IPS-NIHi7 (cell line): ENCODE results near the gene ADGRE2.
"Not testable (repeated sequence)": the region's sequence is repeated elsewhere in the genome, so short reads cannot be mapped to it uniquely, and the experiment has no call there.

Experiments
- DNase-seq: peaks from one replicate; pipeline ENCODE4 v3.0.0; 2012; ENCODE audit warnings: mixed read lengths; ENCODE audit errors: extremely low spot score

The ADGRE2 gene

DNA sequence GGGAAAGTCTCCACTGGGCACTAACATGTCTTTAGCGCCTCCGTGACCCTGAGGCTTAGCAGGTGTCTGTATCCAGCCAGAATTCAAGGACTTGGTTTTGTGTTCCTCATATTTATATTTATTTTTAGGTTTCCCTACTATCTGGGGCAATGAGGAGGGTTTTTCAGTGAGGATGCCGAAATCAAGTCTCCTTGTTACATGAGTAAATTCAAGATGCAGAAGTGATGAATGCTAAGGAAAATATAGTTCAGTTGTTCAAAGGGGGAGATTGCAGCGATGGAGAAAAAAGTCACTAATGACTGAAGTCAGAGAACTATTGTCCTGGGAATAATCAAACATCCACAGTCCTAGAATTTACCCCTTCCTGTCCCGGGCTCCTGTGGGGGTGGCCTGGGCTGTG lies 791 bp upstream of the ADGRE2 start:
- DNase-seq: no peak

DNA sequence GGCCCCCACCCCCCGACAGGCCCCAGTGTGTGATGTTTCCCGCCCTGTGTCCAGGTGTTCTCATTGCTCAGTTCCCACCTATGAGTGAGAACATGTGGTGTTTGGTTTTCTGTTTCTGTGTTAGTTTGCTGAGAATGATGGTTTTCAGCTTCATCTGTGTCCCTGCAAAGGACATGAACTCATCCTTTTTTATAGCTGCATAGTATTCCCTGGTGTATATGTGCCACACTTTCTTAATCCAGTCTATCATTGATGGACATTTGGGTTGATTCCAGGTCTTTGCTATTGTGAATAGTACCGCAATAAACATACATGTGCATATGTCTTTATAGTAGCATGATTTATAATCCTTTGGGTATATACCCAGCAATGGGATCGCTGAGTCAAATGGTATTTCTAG lies 715 bp downstream of the ADGRE2 start:
- DNase-seq: not testable (repeated sequence)

DNA sequence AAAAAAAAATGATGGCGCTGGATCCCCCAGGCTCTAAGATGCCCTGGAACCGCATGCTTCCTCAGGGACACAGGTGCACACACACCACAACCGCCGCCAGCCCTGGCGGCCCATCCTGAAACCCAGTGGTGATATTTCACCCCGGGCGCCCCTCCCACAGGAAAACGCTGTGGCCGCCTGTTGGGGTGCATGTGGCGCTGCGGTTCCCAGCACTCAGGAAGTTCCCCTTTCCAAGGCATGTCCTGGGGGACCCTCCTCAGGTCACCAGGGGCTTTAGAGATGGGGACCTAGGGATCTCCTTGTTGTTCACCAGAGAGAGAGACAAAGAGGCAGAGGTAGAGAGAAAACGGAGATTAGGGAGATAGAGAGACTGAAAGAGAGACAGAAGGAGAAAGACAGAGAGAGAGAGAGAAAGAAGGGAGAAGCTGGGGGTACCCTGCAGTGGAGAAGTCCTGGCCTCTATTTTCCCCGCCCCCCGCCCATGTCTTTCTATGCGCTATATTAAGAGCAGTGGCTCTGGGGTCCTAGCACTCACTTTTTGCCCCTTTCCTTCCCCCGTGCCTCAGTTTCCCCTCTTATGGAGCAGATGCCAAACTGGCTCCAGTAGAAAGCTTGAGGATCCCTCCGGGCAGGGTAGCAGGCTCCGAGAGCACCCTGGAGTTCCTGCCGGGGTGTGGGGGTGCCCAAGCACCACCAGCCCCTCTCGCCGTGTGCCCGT lies 2.3 kb downstream of the ADGRE2 start:
- no peak for DNase-seq

DNA sequence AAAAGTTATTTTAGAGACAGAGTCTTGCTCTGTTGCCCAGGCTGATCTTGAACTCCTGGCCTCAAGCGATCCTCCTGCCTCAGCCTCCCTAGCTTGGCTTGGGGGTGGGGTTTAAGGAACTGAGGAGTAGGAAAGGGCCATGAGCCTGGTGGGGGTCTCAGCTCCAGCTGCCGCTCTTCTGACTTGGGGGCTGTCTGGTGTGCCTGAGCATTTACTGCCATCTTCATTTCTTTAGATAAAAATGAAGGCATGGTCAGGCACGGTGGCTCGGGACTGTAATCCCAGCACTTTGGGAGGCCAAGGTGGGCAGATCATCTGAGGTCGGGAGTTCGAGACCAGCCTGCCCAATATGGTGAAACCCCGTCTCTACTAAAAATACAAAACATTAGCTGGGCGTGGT lies 3.0 kb downstream of the ADGRE2 start:
- DNase-seq: not testable (repeated sequence)

DNA sequence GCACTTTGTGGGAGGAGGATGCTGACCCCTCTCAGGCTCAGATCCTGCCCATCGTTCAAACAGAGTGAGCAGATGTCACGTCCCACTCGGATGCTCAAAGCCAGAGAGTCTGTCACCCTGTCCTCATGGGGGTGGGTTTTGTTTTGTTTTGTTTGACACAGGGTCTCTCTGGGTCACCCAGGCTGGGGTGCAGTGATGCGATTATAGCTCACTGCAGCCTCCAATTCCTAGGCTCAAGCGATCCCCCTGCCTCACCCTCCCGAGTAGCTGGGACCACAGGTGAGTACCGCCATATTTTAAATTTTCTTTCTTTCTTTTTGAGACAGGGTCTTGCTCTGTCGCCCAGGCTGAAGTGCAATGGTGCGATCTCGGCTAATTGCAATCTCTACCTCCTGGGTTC lies 4.0 kb downstream of the ADGRE2 start:
- no peak for DNase-seq

DNA sequence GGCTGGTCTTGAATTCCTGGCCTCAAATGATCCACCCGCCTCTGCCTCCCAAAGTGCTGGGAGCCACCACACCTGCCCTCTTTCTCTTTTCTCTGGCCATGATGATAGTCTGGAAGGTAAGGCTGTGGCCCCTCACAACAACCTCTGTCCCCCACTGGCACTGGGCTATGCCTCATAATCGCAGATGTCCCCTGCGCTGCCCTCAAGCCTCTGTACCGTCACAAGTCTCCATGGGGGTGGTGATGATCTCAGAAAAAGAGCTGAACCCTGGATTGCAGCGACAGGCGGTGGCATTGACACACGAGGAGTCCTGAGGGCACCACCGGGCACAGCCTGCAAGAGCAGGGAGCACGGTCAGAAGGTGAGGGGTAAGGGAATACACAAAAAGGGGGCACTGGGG lies 4.6 kb downstream of the ADGRE2 start:
- not testable (repeated sequence) for DNase-seq

DNA sequence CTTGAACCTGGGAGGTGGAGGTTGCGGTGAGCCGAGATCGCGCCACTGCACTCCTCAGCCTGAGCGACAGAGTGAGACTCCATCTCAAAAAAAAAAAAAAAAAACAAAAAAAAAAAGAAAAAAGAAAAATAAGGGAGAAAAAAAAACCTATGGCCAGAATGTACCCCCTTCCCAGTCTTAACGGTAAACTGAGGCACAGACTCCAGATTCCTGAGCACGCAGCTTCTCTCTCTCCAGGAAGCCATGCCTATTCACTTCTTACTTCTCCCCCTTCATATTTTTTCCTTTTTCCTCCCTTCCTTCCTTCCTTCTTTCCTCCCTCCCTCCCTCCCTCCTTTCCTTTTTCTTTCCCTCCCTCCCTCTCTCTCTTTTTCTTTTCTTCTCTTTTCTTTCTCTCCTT lies 5.4 kb downstream of the ADGRE2 start:
- no peak for DNase-seq

DNA sequence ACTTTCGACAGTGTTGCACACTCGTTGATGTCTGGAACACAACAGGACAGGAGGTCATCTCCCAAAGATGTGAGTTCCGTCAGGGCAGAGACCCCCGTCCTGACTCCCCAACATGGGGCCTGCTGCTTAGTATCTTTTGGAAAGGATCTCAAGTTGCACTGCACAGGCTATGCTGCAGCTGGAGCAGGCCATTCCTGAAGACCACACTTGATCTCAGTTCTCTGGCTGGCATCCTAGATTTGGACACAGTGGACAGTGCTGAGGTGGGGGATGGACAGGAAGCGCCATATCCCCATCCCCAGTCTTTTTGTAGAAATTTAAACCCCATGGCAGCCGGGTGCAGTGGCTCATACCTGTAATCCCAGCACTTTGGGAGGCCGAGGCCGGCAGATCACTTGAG lies 5.9 kb downstream of the ADGRE2 start:
- DNase-seq: no peak

DNA sequence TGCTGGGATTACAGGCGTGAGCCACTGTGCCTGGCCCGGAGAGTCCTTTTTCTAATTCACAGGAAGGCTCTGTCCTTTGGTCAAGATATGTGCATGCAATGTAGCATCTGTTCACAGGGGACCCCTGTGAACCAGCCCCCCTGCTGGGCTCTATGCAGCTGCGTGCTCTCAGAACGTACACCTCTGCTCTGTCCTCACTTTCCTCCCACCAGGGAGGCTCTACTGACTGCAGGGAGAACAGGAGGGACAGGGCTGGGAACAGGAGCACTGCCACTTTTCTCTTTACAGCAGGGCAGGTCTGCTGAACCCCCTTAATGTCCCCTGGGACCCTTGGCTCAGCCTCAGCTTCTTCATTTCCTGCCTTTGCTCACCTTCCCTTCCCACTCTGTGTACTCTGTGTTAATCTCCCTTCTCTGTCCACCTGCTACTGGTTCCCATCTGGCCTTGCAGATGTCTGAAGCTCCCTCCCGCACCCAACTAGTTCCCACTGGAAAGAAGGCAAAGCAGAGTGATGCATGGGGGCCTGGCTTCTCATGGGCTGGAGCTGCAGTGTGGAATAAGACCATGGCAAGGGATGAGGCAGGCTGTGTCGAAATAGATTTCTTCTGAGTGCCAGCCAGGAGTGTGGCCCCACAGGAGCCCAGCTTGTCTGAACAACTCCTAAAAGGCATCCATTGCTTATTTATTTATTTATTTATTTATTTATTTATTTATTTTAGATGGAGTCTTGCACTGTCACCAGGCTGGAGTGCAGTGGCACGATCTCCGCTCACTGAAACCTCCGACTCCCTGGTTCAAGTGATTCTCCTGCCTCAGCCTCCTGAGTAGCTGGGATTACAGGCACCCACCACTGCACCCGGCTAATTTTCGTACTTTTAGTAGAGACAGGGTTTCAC lies 7.2 kb downstream of the ADGRE2 start:
- no peak for DNase-seq

DNA sequence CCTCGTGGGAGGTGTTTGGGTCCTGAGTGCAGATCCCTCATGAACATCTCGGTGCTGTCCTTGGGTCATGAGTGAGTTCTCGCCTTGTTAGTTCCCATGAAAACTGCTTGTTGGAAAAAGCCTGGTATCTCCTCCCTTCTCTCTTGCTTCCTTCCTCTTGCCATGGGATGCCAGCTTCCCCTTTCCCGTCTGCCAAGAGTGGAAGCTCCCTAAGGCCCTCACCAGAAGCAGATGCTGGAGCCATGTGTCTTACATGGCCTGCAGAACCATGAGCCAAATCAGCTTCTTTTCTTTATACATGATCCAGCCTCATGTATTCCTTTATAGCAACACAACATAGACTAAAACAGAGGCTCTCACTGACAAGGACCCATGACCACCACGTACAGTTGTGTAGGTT lies 8.2 kb downstream of the ADGRE2 start:
- DNase-seq: no peak

DNA sequence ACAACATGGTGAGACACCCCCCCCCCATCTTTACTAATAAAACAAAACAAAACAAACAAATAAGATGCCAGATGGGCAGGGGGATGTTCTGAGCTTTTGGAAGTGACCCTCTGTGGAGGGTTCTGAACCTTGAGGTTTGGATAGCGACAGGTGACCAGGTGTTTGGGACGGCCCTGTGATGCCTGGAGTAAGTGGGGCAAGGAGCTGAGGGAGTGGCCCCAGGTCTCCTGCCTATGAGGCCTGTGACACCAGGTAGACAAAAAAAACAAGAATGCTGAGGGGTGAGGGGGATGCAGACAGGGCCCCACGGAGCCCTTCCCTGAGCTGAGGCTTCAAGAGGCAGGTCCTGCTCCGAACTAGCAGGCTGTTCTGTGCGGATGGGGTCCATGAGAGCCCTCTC lies 9.2 kb downstream of the ADGRE2 start:
- DNase-seq: no peak

DNA sequence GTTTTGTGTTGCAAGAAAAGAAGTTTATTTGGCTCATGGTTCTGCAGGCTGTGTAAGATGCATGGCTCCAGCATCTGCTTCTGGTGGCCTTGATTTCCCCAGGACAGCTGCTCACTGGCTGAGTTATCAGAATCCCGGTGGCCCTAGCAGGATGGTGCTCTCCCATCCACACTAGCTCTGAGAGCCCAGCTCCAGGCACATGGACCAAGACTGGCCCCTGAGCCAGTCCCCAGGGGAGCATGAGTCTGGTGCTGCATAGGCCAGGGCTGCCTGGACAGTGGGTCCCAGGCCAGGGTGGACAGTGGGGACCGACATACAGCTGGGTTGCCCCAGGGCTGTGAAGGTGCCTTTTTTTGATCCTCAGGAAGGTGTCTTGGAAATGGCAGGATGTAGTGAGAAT lies 10.4 kb downstream of the ADGRE2 start:
- DNase-seq: no peak

DNA sequence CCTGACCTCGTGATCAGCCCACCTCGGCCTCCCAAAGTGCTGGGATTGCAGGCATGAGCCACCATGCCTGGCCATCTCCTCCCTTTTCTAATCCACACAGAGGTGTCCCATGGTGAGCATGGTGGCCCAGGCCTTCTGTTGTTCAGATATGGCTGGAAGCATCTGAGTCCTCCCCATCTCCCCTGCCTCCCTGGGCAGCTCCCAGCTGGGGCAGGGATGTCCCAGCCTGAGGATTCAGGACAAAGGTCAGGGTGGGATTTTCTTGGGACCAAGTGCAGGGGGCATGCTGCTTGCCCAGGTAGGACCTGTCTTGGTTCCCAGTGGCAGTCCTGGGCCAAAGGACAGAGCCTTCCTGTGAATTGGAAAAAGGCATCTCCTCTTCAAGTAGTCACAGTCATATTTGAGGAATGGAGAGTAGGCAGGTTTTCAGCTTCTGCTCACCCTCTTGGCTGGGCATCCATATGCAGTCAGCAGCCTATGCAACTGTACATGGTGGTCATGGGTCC lies 10.8 kb downstream of the ADGRE2 start:
- no peak for DNase-seq

DNA sequence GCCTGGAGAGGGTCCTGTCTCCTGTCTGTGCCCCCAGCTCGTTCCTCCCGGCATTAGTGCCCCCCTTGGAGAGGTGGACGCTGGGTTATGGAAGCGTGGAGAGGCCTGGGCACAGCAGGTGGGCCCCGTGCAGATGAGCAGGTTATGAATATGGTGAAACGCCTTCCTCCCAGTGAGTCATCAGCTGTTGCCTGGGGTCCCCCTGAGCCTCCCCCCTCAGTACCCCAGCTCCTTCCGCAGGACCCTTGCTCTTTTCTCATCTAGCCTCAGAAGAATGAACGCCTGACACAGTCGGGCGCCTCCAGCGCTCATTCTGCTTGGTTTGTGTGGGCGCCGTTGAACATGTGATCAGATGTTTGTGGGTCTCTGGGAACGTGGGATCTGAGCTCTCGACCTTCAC lies 12.5 kb downstream of the ADGRE2 start:
- DNase-seq: not testable (repeated sequence)

DNA sequence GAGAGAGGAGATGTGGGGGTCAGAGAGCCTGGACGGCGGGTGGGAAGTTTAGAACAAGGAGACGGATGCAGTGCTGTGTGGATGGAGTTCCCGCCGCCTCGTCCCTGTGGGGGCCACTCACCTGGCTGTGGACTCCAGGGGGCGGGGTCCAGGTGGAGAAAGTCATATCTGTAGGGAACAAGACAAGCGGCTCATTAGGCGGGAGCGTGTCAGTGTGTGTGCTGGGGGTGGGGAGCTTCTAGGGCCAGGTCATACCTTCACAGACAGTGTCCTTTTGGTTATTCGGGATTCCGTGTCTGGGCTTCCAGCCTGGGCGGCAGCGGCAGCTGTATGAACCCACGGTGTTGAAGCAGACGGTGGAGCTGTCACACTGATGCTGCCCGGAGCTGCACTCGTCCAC lies 13.0 kb downstream of the ADGRE2 start:
- DNase-seq: not testable (repeated sequence)

DNA sequence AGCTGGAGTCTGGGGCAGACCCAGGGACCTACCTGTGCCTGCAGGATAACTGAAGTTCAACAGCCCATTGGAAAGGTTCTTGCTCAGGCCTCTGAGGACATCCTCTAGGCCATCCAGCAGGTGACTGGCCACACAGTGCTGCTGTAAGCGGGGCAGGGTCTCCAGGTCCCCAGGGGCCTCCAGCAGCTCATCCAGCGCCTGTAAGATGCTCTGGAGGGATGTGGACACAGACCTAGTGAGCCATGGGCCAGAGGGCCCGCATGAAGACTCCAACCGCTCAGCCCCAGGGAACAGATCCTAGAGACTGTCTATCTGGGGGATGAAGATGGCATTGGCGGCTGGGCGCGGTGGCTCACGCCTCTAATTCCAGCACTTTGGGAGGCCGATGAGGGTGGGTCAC lies 14.0 kb downstream of the ADGRE2 start:
- DNase-seq: no peak

DNA sequence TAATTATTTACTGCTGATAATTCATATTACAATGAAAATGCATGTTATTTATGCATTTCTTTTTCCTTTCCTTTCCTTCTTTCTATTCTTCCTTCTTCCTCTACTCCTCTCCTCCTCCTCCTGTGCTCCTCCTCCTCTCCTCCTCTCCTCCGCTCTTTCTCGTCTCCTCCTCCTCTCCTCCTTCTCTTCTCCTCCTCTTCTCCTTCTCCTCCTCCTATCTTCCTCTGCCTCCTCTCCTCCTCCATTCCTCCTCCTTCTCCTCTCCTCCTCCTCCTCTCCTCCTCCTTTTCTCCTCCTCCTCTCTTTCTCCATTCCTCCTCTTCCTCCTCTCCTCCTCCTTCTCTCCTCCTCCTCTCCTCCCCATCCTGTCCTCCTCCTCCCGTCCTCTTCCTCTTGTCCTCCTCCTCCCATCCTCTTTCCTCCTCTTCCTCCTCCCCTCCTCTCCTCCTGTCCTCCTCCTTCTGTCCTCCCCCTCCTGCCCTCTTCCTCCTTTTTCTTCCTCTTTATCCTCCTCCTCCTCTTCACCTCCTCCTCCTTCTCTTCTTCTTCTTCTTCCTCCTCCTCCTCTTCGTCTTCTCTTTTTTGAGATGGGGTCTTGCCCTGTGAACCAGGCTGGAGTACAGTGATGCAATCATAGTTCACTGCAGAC lies 14.7 kb downstream of the ADGRE2 start:
- DNase-seq: no peak

DNA sequence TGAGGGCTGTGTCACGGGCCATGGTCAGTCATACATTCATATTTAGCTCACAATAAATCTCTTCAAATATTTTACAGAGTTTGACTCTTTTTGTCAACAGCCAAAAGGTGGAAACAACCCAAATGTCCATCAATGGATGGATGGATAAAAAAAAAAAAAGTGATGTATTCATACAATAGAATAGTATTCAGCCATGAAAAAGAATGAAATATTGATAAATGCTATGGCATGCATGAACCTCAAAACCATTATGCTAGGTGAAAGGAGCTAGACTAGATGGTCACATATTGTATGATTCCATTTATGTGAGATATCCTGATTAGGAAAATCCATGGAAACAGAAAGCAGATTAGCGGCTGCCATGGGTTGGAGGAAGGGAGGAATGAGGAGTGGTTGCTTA lies 16.2 kb downstream of the ADGRE2 start:
- DNase-seq: no peak

DNA sequence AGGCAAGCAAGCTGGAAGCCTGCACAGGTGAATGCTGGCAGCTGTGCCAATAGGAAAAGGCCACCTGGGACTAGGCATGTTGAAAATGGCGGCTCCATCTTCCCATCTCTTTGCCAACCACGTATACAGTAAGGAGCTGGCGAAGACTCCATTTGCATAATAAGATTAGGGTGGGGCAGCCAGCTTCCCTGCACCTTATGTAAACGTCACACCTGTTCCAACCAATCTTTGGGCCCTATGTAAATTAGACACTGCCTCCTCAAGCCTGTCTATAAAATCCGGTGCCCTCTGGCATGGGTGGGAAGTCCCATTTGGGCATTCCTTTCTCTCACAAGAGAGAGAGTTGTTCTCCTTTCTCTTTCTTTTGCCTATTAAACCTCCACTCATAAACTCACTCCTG lies 16.8 kb downstream of the ADGRE2 start:
- DNase-seq: no peak

DNA sequence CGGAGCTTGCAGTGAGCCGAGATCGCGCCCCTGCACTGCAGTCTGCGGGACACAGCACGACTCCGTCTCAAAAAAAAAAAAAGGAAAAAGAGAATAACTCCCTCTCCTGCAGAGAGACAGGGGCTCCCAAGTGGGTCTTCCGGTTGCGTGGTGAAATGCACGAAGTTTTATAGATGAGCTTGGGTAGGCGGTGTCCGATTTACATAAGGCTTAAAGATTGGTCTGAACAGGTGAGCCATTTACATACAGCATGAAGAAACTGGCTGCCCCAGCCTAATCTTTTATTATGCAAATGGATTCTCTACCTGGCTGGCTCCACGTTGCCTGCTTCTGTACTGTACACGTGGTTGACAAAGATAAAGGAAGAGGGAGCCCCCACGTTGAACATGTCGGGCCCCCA lies 19.5 kb downstream of the ADGRE2 start:
- DNase-seq: peak; percentile 43

DNA sequence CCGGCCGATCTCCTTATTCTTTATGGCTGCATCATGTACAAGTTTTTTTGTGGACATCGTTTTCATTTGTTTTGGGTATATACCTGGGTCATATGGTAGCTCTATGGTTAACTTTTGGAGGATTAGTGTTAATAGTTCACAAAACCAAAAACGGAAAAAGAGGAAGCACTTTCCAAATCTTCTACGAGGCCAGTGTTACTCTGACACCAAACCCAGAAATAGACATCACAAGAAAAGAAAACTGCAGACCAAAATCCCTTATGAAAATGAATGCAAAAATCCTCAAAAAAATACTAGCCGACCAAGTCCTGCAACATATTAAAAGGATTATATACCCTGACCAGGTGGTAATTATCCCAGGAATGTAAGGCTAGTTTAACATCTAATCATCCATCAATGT lies 29.8 kb downstream of the ADGRE2 start:
- no peak for DNase-seq

DNA sequence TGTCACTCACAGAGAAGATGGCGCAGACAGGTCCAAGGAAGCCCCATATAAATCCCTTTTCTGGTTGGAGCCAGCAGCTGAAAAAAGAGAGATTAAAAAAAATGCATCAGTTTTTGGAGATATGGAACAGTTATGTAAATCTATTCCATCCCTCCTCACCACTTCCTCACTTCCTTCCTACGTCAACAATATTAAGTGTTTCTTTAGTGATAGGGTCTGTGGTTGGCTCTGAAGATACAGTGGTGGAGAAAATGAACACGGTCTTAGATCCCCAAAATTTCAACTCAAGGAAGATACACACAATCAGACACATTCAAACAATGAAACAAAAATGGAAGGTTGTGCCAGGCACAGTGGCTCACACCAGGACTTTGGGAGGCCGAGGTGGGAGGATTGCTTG lies 31.5 kb downstream of the ADGRE2 start:
- DNase-seq: no peak

DNA sequence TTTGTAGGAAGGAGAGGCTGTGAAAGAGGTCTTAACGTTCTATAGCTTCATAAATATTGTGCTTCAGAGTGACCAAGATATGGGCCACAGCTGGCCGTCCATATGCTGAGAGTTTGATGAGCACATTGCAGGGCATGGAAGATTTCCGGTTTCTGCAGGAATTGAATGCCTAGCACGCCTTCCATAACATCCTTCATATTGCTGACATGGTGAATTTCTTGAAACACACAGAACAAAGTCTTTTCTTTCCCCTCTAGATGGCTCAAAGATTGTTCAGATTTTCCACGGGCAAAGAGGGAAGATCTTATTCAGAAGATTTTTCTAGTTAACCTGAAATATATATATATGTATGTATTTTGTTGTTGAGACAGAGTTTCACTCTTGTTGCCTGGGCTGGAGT lies 42.4 kb downstream of the ADGRE2 start:
- DNase-seq: no peak
